Measurements from ENCODE around the gene SPPL2B.

DNA sequence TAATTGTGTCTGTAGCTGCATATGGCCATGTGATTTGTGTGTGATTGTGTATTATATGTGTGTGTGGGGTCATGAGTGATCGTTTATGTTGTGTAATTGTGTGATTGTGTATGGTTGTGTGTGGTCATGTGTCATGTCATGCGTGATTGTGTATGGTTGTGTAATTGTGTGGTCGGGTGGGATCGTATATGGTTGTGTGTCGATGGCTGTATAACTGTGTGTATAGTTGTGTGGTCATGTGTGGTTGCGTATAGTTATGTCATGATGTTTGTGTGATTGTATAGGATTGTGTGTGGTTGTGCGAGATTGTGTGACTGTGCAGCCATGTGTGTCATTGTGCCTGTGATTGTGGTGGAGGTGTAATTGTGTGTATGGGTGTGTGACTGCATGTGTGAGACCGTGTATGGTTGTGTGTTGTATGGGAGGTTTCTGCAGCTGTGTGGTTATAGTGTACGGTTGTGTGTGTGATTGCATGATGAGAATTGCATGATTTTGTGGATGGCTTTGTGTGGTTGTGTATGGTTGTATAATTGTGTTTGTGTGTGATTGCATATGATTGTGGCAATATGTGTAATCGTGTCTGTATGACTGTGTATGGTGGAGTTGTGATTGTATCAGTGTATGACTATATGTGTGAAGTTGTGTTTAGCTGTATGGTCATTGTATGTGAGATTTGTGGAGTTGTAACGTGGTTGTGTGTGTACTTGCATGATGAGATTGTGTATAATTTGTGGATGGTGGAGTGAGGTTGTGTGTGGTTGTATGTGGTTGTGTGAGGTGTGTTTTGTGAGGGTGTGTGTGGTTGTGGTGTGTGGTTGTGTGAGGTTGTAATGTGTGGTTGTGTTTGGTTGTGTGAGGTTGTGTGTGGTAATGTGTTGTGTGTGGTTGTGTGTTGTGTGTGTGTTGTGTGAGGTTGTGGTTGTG lies 33.8 kb downstream of the SPPL2B start:
- TF ChIP-seq, protein P1, sequence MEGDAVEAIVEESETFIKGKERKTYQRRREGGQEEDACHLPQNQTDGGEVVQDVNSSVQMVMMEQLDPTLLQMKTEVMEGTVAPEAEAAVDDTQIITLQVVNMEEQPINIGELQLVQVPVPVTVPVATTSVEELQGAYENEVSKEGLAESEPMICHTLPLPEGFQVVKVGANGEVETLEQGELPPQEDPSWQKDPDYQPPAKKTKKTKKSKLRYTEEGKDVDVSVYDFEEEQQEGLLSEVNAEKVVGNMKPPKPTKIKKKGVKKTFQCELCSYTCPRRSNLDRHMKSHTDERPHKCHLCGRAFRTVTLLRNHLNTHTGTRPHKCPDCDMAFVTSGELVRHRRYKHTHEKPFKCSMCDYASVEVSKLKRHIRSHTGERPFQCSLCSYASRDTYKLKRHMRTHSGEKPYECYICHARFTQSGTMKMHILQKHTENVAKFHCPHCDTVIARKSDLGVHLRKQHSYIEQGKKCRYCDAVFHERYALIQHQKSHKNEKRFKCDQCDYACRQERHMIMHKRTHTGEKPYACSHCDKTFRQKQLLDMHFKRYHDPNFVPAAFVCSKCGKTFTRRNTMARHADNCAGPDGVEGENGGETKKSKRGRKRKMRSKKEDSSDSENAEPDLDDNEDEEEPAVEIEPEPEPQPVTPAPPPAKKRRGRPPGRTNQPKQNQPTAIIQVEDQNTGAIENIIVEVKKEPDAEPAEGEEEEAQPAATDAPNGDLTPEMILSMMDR (IDR thresholded peaks at IDR 0.05) = no peak
- TF ChIP-seq POLR2A (IDR thresholded peaks at IDR 0.05) = no peak
